Lung (tissue), 12 donors: ENCODE data around the gene TLCD2. TPM values are rescaled to one million over a fixed set of nuclear protein-coding genes. Genes with fewer than 3 reads are reported as not detected.

ENCODE experiments used
- ATAC-seq: fragments of 200-7000 bp; cut with Tn5 transposase; one replicate; pipeline ENCODE4 v1.9.1; 2020; ENCODE audit warnings: moderate number of reproducible peaks; ENCODE audit not compliant: insufficient read depth, low FRiP score
- DNase-seq, 3 donors: peaks; one replicate each; pipeline ENCODE4 v3.0.0-alpha.2; 2013 to 2017
- H3K27ac ChIP-seq, 2 donors: one replicate each; pipeline ENCODE4 v1.5.1; 2013; ENCODE audit warnings: mild to moderate bottlenecking in 2 of 2, moderate library complexity in 2 of 2, control low read depth in 1 of 2, inconsistent platforms in 1 of 2, low read depth in 1 of 2, low read length in 1 of 2
- H3K27me3 ChIP-seq, 3 donors: one replicate each; pipeline ENCODE4 v1.5.1; 2013; ENCODE audit warnings: low read length in 2 of 3; ENCODE audit not compliant: control insufficient read depth in 3 of 3, insufficient read depth in 3 of 3
- H3K36me3 ChIP-seq, 4 donors: one replicate each; pipeline ENCODE4 v1.5.1; 2013; ENCODE audit warnings: low read length in 4 of 4, mild to moderate bottlenecking in 1 of 4, moderate library complexity in 1 of 4; ENCODE audit not compliant: control insufficient read depth in 4 of 4, insufficient read depth in 4 of 4
- H3K4me1 ChIP-seq, 5 donors: one replicate each; pipeline ENCODE4 v1.5.1; 2013; ENCODE audit warnings: low read length in 5 of 5, mild to moderate bottlenecking in 2 of 5, moderate library complexity in 1 of 5; ENCODE audit not compliant: control insufficient read depth in 5 of 5, insufficient read depth in 5 of 5
- H3K4me3 ChIP-seq: one replicate; pipeline ENCODE4 v1.5.1; 2013; ENCODE audit warnings: mild to moderate bottlenecking, control low read depth, moderate library complexity
- H3K9ac ChIP-seq, 2 donors: one replicate each; pipeline ENCODE4 v1.5.1; 2013; ENCODE audit warnings: low read length in 2 of 2, control low read depth in 1 of 2; ENCODE audit not compliant: insufficient read depth in 1 of 2
- H3K9me3 ChIP-seq, 4 donors: one replicate each; pipeline ENCODE4 v1.5.1; 2013; ENCODE audit warnings: low read length in 3 of 4, mild to moderate bottlenecking in 1 of 4, moderate library complexity in 1 of 4; ENCODE audit not compliant: control insufficient read depth in 4 of 4, insufficient read depth in 3 of 4
- WGBS, 2 donors: extraction: QIAGEN DNeasy Blood & Tissue Kit; methylation state at CpG; one replicate each; pipeline ENCODE4 v1.1.7; 2013; 5-methylcytosine and 5-hydroxymethylcytosine counted together
- polyA plus RNA-seq, 2 donors: library from polyadenylated mRNA; stranded (reverse); fragments of 200-250 nt; gene quantifications; one replicate each; pipeline ENCODE4 v1.2.1, GENCODE V29; 2013
- total RNA-seq, 2 donors: library from RNA; depleted of rRNA in 1 of 2; stranded (reverse); fragments of >200 nt in 1 of 2; gene quantifications; one replicate each; pipeline ENCODE4 v1.2.1, GENCODE V29; 2014 to 2021
- TF ChIP-seq, protein P1 (sequence below): IDR thresholded peaks from 2 replicates; pipeline ENCODE4 v1.5.1; 2012; ENCODE audit warnings: mild to moderate bottlenecking; ENCODE audit errors: control extremely low read depth, extremely low read depth
- donor health status: control.
- donor health status: control.
- donor health status: Bipolar disorder and iron deficiency.
- donor health status: healthy.
- donor health status: DM: yes; HTN: yes; CAD: no.

TLCD2 gene
- total and polyA plus RNA-seq, 4 donors, result 4.4 to 16.1 (median 9.8) TPM

DNA sequence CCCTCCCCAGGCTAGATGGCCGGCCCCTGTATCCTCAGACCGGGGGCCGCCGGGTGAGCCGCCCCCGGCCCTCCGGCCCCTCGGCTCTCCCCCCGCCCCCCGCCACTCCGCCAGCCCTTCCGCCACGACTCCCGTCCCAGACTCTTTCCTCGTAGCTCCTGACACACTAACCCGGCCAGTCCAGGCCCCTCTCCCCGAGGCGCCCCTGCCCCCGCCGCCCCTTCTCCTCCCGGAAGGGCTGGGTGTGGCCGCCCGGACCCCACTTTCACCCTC lies 5.6 kb upstream of the TLCD2 start:
- WGBS, 2 donors, result 0% methylated on average over 11 to 23 of the region's 23 CpGs
- TF ChIP-seq, protein P1, sequence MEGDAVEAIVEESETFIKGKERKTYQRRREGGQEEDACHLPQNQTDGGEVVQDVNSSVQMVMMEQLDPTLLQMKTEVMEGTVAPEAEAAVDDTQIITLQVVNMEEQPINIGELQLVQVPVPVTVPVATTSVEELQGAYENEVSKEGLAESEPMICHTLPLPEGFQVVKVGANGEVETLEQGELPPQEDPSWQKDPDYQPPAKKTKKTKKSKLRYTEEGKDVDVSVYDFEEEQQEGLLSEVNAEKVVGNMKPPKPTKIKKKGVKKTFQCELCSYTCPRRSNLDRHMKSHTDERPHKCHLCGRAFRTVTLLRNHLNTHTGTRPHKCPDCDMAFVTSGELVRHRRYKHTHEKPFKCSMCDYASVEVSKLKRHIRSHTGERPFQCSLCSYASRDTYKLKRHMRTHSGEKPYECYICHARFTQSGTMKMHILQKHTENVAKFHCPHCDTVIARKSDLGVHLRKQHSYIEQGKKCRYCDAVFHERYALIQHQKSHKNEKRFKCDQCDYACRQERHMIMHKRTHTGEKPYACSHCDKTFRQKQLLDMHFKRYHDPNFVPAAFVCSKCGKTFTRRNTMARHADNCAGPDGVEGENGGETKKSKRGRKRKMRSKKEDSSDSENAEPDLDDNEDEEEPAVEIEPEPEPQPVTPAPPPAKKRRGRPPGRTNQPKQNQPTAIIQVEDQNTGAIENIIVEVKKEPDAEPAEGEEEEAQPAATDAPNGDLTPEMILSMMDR, result no peak
- H3K4me1 ChIP-seq, result peaks cover 5 to 39% (median 15%) of the 10 kb centered on the region in 5 donors
- H3K9me3 ChIP-seq, result no peaks in the 10 kb centered on the region
- no peak overlapping the region for H3K9ac ChIP-seq
- H3K27me3 ChIP-seq, result no peaks in the 10 kb centered on the region
- H3K4me3 ChIP-seq, result peak overlapping the region; percentile 90
- ATAC-seq (no peak), DNase-seq (no peak)
- H3K36me3 ChIP-seq, result peaks cover 0 to 24% (median 7%) of the 10 kb centered on the region in 4 donors
- H3K27ac ChIP-seq, result peak overlapping the region; percentile 96 to 99

DNA sequence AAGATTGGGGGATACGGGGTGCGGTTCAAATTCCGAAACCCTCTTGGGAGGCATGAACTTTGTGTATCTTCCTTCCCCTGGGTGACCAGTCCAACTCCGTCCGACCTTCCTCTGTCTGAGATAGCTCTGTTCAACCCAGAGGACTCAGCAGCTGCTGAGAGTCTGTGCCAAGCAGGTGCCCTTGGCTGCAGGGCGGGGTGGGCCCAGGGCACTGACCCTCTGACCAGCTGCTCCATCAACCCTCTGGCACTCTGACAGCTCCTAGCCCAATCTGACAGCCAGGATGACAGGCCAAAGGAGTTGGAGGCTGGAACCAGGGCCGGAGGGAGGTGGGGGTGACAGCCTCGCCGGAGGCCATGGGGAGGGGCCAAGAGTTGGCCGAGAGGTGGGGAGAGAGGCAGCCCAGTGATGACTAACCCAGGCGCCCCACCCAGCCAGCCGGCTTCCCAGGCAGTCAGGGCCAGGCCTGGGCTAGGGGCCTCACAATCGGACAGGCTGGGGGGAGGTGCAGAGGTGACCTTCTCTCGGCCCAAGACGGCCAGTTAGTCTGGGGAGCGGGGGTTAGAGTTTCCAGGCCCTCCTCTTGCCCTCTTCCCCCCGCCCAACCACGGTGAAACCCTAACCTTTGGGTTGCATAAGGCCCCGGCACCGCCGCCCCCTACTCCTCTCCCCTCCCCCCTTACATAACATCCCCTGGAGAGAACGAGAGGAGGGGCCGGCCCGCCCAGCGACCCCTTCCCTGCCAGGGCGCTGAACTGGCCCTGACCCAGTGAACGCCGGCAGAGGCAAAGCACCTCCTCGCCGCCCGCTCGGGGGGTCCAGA lies 5.0 kb upstream of the TLCD2 start:
- Histone ChIP-seq H3K27ac (peak overlapping the region; percentile 96 to 99), H3K4me3 (peak overlapping the region; percentile 90), H3K4me1 (peaks cover 5 to 42% (median 16%) of the 10 kb centered on the region in 5 donors), H3K9me3 (no peaks in the 10 kb centered on the region), H3K9ac (no peak overlapping the region), H3K36me3 (peaks cover 0 to 24% (median 7%) of the 10 kb centered on the region in 4 donors), H3K27me3 (no peaks in the 10 kb centered on the region)
- DNase-seq, result peak; percentile 38 to 54 (median 48)
- ATAC-seq, result peak; percentile 27
- 0 to 2% methylated on average over 27 to 32 of the region's 32 CpGs for WGBS, 2 donors
- TF ChIP-seq, protein P1, result no peak

DNA sequence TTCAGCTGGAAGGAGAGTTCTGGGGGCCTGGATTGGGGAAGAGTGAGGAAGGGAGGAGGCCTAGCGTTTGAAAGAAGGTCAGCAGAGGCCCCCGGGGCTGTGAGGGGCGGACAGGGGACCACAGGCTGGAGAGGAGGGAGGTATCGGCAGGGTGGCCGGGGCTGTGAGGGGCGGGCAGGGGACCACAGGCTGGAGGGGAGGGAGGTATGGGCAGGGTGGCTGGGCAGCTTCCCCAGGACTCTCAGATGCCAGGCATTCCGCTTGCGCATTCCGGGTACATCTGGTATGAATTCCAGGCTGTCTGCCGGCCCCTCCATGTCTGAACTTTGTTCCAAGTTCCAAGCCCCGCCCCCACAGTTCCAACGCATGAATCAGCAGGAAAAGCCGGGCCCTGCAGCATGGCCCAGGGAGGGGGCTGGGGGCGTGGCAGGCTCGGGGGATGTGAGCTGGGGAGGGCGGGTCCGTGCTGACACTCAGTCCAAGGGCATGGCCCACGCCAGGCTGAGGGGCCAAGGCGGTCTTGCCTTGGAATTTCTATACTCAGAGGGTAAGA lies 4.3 kb upstream of the TLCD2 start:
- ATAC-seq (peak; percentile 25), DNase-seq (peak; percentile 95 to 97 (median 96))
- no peaks in the 10 kb centered on the region for H3K27me3 ChIP-seq
- no peak overlapping the region for H3K9ac ChIP-seq
- WGBS, 2 donors, result 2 to 8% methylated on average over 19 of the region's 19 CpGs
- no peaks in the 10 kb centered on the region for H3K9me3 ChIP-seq
- H3K27ac ChIP-seq, result peak overlapping the region; percentile 96 to 99
- TF ChIP-seq, protein P1, result no peak
- peaks cover 0 to 24% (median 7%) of the 10 kb centered on the region in 4 donors for H3K36me3 ChIP-seq
- peak overlapping the region; percentile 90 for H3K4me3 ChIP-seq
- H3K4me1 ChIP-seq, result peaks cover 5 to 42% (median 16%) of the 10 kb centered on the region in 5 donors
